ACC112 (cell line): Measurements from ENCODE around the gene MREG.
"Not testable (repeated sequence)": the region's sequence is repeated elsewhere in the genome, so short reads cannot be mapped to it uniquely, and the experiment has no call there.

Experiments
- H2AFZ ChIP-seq: fragments of 200-600 bp; sonication (generic); one replicate; pipeline ENCODE4 v1.6.0; 2017; ENCODE audit warnings: antibody characterized with exemption, low read length; ENCODE audit not compliant: unreplicated experiment
- H3K27ac ChIP-seq: fragments of 200-600 bp; sonication (generic); 2 replicates; pipeline ENCODE4 v1.5.1; 2014; ENCODE audit warnings: low read depth, mild to moderate bottlenecking, antibody characterized with exemption, low read length, moderate library complexity
- H3K27me3 ChIP-seq: fragments of 200-600 bp; sonication (generic); 2 replicates; pipeline ENCODE4 v1.6.1; 2014; ENCODE audit warnings: mild to moderate bottlenecking, antibody characterized with exemption, low read length, moderate library complexity, mixed read lengths; ENCODE audit not compliant: insufficient read depth
- H3K36me3 ChIP-seq: fragments of 200-600 bp; sonication (generic); 2 replicates; pipeline ENCODE4 v1.6.1; 2016; ENCODE audit warnings: mild to moderate bottlenecking, antibody characterized with exemption, low read length, moderate library complexity, mixed read lengths; ENCODE audit not compliant: insufficient read depth
- H3K4me1 ChIP-seq: fragments of 200-600 bp; sonication (generic); one replicate; pipeline ENCODE4 v1.6.1; 2016; ENCODE audit warnings: low read length, mixed read lengths; ENCODE audit not compliant: insufficient read depth, unreplicated experiment, control insufficient read depth
- H3K4me3 ChIP-seq: fragments of 200-600 bp; sonication (generic); 2 replicates; pipeline ENCODE4 v1.5.1; 2014; ENCODE audit warnings: mild to moderate bottlenecking, low read depth, low read length
- H3K79me2 ChIP-seq: fragments of 200-600 bp; sonication (generic); one replicate; pipeline ENCODE4 v1.6.0; 2016; ENCODE audit warnings: low read length; ENCODE audit not compliant: control insufficient read depth, unreplicated experiment, insufficient read depth

The MREG gene

DNA sequence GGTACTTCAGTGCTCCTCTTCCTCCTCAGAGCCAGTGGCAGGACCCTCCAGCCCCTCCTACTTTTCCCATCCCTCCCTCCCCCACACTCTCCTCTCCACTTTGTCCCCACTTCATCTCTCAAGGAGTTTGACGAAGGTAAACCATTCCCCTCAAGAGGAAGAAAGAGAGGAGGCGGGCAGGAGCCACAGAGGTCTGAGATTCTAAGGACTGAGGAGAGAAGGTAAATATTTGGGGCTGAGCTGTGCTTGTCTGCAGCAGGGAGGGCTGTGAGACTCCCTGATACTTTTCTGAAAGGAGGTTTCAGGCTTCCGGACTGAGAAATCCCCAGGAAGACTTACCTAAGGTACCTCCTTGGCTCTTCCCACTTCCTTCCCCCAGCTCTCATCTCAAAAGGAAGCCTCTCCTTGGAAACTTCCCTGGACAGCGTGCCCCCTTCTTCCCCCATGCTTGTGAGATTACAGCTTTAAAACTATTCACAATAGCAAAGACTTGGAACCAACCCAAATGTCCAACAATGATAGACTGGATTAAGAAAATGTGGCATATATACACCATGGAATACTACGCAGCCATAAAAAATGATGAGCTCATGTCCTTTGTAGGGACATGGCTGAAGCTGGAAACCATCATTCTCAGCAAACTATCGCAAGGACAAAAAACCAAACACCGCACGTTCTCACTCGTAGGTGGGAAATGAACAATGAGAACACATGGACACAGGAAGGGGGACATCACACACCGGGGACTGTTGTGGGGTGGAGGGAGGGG is 55.8 kb downstream of the MREG start:
- H3K36me3 ChIP-seq, H3K79me2 ChIP-seq, H3K27me3 ChIP-seq, H3K4me1 ChIP-seq, H3K4me3 ChIP-seq, H2AFZ ChIP-seq, H3K27ac ChIP-seq: not testable (repeated sequence)

DNA sequence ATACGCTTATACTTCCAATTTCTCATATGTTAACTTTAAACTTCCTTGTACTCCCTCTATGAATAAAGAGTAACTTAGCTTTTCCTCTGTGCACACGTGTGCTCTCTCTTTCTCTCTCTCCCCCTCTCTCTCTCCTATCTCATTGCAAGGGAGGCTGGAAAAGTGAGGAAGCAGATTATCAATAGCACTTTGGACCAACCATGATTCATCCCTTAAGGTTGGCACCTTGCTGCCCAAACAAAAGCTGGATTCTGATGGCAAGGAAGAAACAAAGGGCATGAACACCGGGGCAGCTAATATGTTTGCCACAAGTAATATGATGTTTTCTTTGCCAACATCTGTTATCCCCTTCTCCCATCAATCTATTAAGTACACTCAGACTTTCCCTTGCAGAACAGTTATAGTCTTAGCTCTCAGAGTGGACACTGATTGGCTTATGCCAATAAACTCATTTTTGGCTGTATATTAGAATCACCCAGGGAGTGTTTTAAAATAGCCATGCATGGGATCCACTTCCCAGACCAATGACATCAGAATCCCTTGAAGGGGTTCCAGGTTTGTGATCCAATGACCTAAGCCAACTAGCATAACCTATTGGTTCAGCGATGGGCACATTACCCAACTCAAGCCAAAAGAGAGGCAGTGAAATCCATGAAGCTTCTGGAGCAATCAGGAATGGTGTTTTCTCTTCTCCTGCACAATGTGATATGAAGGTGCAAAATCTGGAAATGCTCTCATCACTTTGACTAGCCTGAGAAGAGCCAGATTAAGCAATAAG is 60.3 kb downstream of the MREG start:
- Histone ChIP-seq H2AFZ (no peak overlapping the region), H3K27me3 (no peaks in the 10 kb centered on the region), H3K27ac (no peak overlapping the region), H3K36me3 (no peaks in the 10 kb centered on the region), H3K4me1 (no peaks in the 10 kb centered on the region), H3K4me3 (no peak overlapping the region), H3K79me2 (no peaks in the 10 kb centered on the region)

DNA sequence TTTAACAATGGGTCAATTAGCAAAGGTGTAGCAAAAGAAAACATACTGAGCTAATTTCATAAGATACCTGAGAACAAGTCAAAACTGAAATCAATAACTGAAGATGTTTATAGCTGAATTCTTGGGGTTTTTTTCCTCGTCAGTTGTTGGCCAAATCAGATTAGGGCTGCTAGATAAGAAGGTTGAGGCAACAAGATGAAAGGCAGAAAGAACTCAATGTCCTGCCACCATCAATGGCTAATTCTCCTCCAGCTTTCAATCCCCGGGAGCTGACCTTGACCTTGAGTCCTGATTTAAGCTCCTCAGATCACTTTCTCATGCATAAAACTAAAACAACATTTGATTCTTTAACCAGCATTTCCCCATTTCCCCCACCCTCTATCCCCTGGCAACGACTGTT is 61.8 kb downstream of the MREG start:
- Histone ChIP-seq H3K27ac (no peak overlapping the region), H3K79me2 (no peaks in the 10 kb centered on the region), H3K36me3 (no peaks in the 10 kb centered on the region)

DNA sequence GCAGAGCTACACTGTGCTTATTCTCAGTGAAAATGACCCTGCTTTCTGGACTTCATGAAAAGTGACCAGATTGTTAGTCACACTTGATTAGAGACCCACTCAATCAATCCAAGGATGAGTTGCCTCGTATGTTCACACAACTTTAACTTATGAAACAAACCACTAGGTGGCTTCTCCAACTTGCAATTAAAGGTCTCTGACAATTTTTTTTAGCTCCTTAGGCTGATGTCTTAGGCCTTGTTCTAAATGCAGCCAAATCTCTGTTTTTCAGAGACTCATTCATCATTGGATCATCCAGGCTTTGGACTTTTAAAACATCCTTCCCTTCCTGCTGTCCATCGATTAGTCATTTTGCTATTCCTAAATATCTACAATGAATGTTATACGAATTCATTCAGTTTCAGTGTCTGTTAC is 63.4 kb downstream of the MREG start:
- no peaks in the 10 kb centered on the region for H3K79me2 ChIP-seq
- no peaks in the 10 kb centered on the region for H3K36me3 ChIP-seq
- H3K27me3 ChIP-seq, result no peaks in the 10 kb centered on the region
- H3K4me1 ChIP-seq, result no peaks in the 10 kb centered on the region
- H3K4me3 ChIP-seq, result no peak overlapping the region
- no peak overlapping the region for H2AFZ ChIP-seq
- no peak overlapping the region for H3K27ac ChIP-seq

More for the DNA sequence above, 61.8 kb downstream of the MREG start:
- H2AFZ ChIP-seq, result no peak overlapping the region
- H3K4me1 ChIP-seq, result no peaks in the 10 kb centered on the region
- H3K4me3 ChIP-seq, result no peak overlapping the region
- no peaks in the 10 kb centered on the region for H3K27me3 ChIP-seq

DNA sequence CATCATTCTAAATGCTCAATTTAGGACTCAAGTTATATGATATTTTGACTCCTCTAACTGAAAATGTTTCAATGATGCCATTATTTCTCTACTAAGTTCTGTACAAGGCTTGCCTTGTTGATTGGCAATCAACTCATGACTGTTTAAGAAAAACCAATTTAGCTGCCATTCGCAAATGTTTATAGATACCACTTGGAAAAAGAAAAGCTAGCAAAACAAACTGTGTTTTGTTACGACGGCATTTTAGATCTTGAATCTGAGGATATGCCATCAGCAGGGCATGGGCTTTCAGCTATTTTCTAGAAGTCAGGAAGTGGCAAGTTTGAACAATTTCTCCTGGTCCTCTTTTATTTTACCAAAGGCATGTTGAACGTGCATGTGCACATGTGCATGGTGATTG is 65.3 kb downstream of the MREG start:
- Histone ChIP-seq H2AFZ (no peak overlapping the region), H3K27me3 (no peaks in the 10 kb centered on the region), H3K27ac (no peak overlapping the region), H3K79me2 (no peaks in the 10 kb centered on the region), H3K4me3 (no peak overlapping the region), H3K36me3 (no peaks in the 10 kb centered on the region), H3K4me1 (no peaks in the 10 kb centered on the region)

DNA sequence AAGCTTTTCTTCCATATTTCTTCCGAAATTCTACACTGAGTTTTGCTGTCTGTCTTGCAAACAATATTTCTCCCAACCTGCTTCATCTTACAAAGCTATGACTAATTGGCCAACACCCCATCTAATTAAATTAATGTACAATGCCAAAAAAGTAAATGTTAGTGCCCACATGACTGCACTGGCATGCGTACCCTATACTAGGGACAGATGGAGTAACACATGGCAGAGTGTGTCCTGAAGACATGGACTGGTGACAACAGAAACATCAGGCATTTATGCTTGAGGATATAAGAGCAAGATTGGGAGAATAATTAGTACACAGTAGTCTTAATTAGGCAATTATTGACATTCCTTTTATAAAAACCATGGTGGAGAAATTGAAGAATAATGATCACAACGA is 66.8 kb downstream of the MREG start:
- Histone ChIP-seq H3K36me3 (no peaks in the 10 kb centered on the region), H3K4me3 (no peak overlapping the region), H3K27ac (no peak overlapping the region), H2AFZ (no peak overlapping the region), H3K79me2 (no peaks in the 10 kb centered on the region), H3K27me3 (no peaks in the 10 kb centered on the region), H3K4me1 (no peaks in the 10 kb centered on the region)

DNA sequence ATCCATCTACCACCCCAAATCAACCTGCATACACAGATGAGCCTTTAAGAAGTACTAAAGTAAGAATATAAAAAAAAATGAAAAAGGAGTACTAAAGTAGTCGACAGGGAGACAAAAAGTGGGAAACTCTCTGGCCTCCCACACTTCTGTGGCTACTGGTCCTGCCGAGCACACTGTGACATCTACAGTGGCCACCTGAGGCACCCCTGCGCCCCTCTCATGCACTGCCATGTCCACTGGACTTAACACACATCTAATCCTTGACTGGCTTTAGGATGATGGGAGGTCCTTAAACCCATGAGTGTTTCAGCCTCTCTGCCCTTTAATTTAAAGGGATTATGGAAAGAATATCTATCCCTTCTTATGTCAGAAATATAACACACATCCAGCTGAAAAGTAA is 71.2 kb downstream of the MREG start:
- no peak overlapping the region for H3K4me3 ChIP-seq
- no peaks in the 10 kb centered on the region for H3K4me1 ChIP-seq

DNA sequence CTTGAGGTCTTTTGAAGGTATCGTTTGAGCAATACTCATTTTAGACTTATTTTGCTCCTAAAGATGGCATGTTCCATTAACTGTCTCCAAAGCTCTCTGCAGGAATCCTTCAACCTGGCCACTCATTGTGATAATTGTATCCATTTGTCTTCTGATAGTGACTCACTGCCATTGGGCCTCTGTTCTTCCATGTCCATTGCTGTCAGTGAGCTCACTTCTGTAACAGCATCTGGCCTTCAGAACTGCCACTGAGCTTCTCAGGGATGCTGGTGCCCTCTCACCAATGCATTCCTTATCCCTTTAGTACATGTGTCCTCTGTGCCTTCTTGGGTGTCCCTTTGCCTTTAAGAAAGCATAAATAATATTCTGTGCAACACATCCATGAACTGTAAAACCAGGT is 71.6 kb downstream of the MREG start:
- no peak overlapping the region for H2AFZ ChIP-seq
- no peak overlapping the region for H3K27ac ChIP-seq
- no peak overlapping the region for H3K4me3 ChIP-seq
- H3K79me2 ChIP-seq, result no peaks in the 10 kb centered on the region
- no peaks in the 10 kb centered on the region for H3K4me1 ChIP-seq
- no peaks in the 10 kb centered on the region for H3K36me3 ChIP-seq
- H3K27me3 ChIP-seq, result no peaks in the 10 kb centered on the region

More for the DNA sequence above, 71.2 kb downstream of the MREG start:
- Histone ChIP-seq H3K27me3 (no peaks in the 10 kb centered on the region), H3K36me3 (no peaks in the 10 kb centered on the region), H3K79me2 (no peaks in the 10 kb centered on the region), H2AFZ (no peak overlapping the region), H3K27ac (no peak overlapping the region)

DNA sequence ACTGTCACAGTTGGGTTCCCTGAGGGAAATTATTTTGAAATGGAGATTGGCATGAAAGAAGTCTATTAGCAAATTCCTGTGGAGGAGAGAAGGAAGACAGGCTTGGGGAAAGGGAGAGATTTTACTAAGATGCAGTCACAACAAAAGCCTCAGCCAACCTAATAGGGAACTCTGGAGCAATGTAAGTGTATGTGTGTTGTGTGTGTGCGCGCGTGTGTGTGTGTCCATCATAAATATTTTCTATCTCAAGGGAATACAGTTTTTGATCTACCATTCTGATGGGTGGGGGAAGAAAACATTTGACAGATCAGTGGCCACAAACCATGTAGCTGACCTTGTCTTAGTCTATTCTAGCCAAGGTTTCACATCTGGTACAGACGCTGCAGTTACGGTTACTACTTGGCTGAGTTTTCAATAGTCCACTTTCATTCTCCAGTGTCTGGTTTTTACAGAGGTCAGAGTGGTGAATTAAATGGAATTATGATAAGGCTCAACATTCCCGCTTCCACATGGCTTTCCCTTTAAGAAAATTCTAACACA is 72.6 kb downstream of the MREG start:
- Histone ChIP-seq H3K27ac (no peak overlapping the region), H3K36me3 (no peaks in the 10 kb centered on the region), H3K27me3 (no peaks in the 10 kb centered on the region), H2AFZ (no peak overlapping the region), H3K4me3 (no peak overlapping the region), H3K79me2 (no peaks in the 10 kb centered on the region), H3K4me1 (no peaks in the 10 kb centered on the region)

DNA sequence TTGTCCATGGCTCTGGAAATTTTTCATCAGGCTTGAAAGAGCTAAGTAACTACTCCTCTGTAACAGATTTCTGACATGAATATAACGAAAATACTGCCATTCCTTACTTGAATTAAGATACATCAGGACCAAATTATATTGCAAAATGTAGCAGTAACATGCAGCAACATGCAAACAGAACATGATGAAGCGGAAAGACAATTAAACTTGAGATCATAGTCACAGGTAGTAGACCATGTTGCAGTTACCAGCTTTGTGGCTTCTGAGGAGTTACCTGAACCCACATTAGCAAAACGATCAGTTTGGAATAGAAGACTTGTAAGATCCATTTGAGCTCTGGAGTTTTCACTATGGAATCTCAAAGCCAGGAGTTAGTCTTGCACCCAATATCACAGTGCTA is 76.2 kb downstream of the MREG start:
- no peaks in the 10 kb centered on the region for H3K27me3 ChIP-seq
- H3K36me3 ChIP-seq, result no peaks in the 10 kb centered on the region
- no peak overlapping the region for H3K27ac ChIP-seq
- no peaks in the 10 kb centered on the region for H3K4me1 ChIP-seq
- no peak overlapping the region for H3K4me3 ChIP-seq
- H2AFZ ChIP-seq, result no peak overlapping the region
- H3K79me2 ChIP-seq, result no peaks in the 10 kb centered on the region

DNA sequence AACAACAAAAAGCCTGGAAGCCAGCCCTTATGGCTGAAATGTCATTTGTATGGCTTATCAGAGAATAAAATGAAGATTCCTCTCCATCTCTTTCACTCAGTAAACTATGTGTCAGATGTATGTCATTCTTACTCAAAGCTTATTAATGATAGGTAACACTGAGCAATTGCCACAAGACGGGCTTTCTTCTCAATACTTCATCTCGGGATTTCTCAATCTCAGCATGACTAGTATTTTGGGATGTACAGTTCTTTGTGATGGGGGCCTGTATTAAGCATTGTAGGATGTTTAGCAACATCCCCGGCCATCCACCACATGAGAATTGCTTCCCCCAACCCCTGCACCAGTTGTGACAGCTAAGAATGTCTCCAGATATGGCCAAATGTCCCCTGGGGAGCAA is 80.2 kb downstream of the MREG start:
- no peak overlapping the region for H2AFZ ChIP-seq
- H3K4me1 ChIP-seq, result peaks cover 24% of the 10 kb centered on the region
- no peaks in the 10 kb centered on the region for H3K36me3 ChIP-seq
- H3K27me3 ChIP-seq, result no peaks in the 10 kb centered on the region
- H3K27ac ChIP-seq, result no peak overlapping the region
- no peak overlapping the region for H3K4me3 ChIP-seq
- H3K79me2 ChIP-seq, result no peaks in the 10 kb centered on the region
